PC-9 (cell line): ENCODE measurements around the gene ATP6V1E1. TPM values are rescaled to one million over a fixed set of nuclear protein-coding genes. Genes with fewer than 3 reads are reported as not detected.

Experiments used
- BruUV-seq: library from RNA; stranded (reverse); fragments of 400-500 nt; replicated peaks from 2 replicates; lab custom pipeline; 2021; lab: Mats Ljungman, UMichigan
- CTCF ChIA-PET: fragments of 300-600 bp; sonication (Branson Sonifier 250); formaldehyde crosslinking; loops from one replicate; lab custom pipeline; 2022; ENCODE audit warnings: antibody characterized with exemption; lab: Charles Lee
- POLR2A ChIA-PET: fragments of 300-600 bp; sonication (Branson Sonifier 250); formaldehyde crosslinking; loops from one replicate; lab custom pipeline; 2022; ENCODE audit warnings: antibody characterized with exemption; ENCODE audit not compliant: unreplicated experiment; lab: Charles Lee
- DNase-seq, 2 experiments: peaks; one replicate each; pipeline versions ENCODE4 v3.0.0 to v3.0.0-alpha.2; 2015 to 2022; ENCODE audit warnings: mixed read lengths in 1 of 2
- H2AFZ ChIP-seq: fragments of 200-600 bp; sonication (generic); 2 replicates; pipeline ENCODE4 v1.8.1; 2017; ENCODE audit warnings: antibody characterized with exemption
- H3F3A ChIP-seq: fragments of 200-600 bp; sonication (generic); 2 replicates; pipeline ENCODE4 v1.8.1; 2017; ENCODE audit warnings: antibody characterized with exemption, mild to moderate bottlenecking, low read depth; ENCODE audit not compliant: insufficient read depth
- H3K27ac ChIP-seq: fragments of 200-600 bp; sonication (generic); 2 replicates; pipeline ENCODE4 v1.6.1; 2016; ENCODE audit warnings: mixed run types
- H3K27me3 ChIP-seq: fragments of 200-600 bp; sonication (generic); 2 replicates; pipeline ENCODE4 v1.6.1; 2016; ENCODE audit warnings: low read depth, mixed run types; ENCODE audit not compliant: insufficient read depth
- H3K36me3 ChIP-seq: fragments of 200-600 bp; sonication (generic); 2 replicates; pipeline ENCODE4 v1.6.1; 2016; ENCODE audit warnings: low read depth, mixed run types
- H3K4me1 ChIP-seq: fragments of 200-600 bp; sonication (generic); replicated peaks from 2 replicates; pipeline ENCODE4 v1.6.1; 2016; ENCODE audit warnings: mixed run types; ENCODE audit not compliant: insufficient read depth
- H3K4me2 ChIP-seq: fragments of 200-600 bp; sonication (generic); 2 replicates; pipeline ENCODE4 v1.6.1; 2017; ENCODE audit warnings: mixed run types
- H3K4me3 ChIP-seq: fragments of 200-600 bp; sonication (generic); 2 replicates; pipeline ENCODE4 v1.6.1; 2016; ENCODE audit warnings: mixed run types
- H3K79me2 ChIP-seq: fragments of 200-600 bp; sonication (generic); 2 replicates; pipeline ENCODE4 v1.6.1; 2017; ENCODE audit warnings: low read depth, mixed run types
- H3K9me2 ChIP-seq: fragments of 200-600 bp; sonication (generic); 2 replicates; pipeline ENCODE4 v1.8.1; 2017; ENCODE audit warnings: mild to moderate bottlenecking; ENCODE audit not compliant: insufficient read depth
- H3K9me3 ChIP-seq: fragments of 200-600 bp; sonication (generic); 2 replicates; pipeline ENCODE4 v1.8.1; 2016; ENCODE audit warnings: low read depth; ENCODE audit not compliant: insufficient read depth
- H4K20me1 ChIP-seq: fragments of 200-600 bp; sonication (generic); 2 replicates; pipeline ENCODE4 v1.8.1; 2017; ENCODE audit not compliant: insufficient read depth
- CTCF ChIP-seq: fragments of 200-600 bp; sonication (generic); conservative IDR thresholded peaks from 2 replicates; pipeline ENCODE4 v1.6.1; 2017; ENCODE audit warnings: mixed run types, antibody characterized with exemption, mild to moderate bottlenecking, moderate library complexity
- EZH2 ChIP-seq: fragments of 200-600 bp; sonication (generic); IDR thresholded peaks from 2 replicates; pipeline ENCODE4 v1.8.0; 2017; ENCODE audit warnings: antibody characterized with exemption, low read depth
- intact Hi-C: fragments of 100-400 bp; cut with micrococcal nuclease; formaldehyde crosslinking; loops from one replicate; pipeline ENCODE4 v1.10.0; 2022; ENCODE audit not compliant: unreplicated experiment
- total RNA-seq: library from RNA; stranded (reverse); gene quantifications from 2 replicates; pipeline ENCODE4 v1.2.3, GENCODE V29; 2021

ATP6V1E1 gene
- total RNA-seq, 1 experiment from 2014 or later: 58.0 TPM

- no peaks in the 10 kb centered on the region for H3K9me3 ChIP-seq
- no peak for DNase-seq
- no peak overlapping the region for H2AFZ ChIP-seq
- no peaks in the 10 kb centered on the region for H3K36me3 ChIP-seq
- TF ChIP-seq CTCF: no peak
- H3K27me3 ChIP-seq: no peaks in the 10 kb centered on the region
- peaks cover 11% of the 10 kb centered on the region for H3K79me2 ChIP-seq
- H4K20me1 ChIP-seq: no peaks in the 10 kb centered on the region
- BruUV-seq: no TSS peak
- H3K9me2 ChIP-seq: no peaks in the 10 kb centered on the region
- H3K4me1 ChIP-seq: peaks cover 42% of the 10 kb centered on the region
- H3K4me3 ChIP-seq: no peak overlapping the region
- POLR2A ChIA-PET: no interaction called here
- H3K27ac ChIP-seq: peak overlapping the region; percentile 98
- intact Hi-C loops: no loop called here
- no peak overlapping the region for H3K4me2 ChIP-seq
- peaks cover 47% of the 10 kb centered on the region for H3F3A ChIP-seq
- CTCF ChIA-PET: interaction anchor here (0.6 kb wide), 1 partner anchor 63 kb away, joined by 3 read pairs; no protein-coding TSS in a partner anchor
These were observed 6.1 kb upstream of the ATP6V1E1 start for GRCh38 chr22:17634696-17635095.

- CTCF ChIA-PET: no interaction called here
- TF ChIP-seq EZH2 (no peak), CTCF (no peak)
- no TSS peak for BruUV-seq
These were observed 5.4 kb upstream of the ATP6V1E1 start for GRCh38 chr22:17633998-17634323.

GRCh38 chr22:17633217-17633997, 4.9 kb upstream of the ATP6V1E1 start:
- H3K27ac ChIP-seq: peak overlapping the region; percentile 98
- no peaks in the 10 kb centered on the region for H3K36me3 ChIP-seq
- H3K4me1 ChIP-seq: peaks cover 47% of the 10 kb centered on the region
- peak overlapping the region; percentile 44; the same call in 1 of the 2 replicates for H3K4me3 ChIP-seq
- TF ChIP-seq CTCF (no peak), EZH2 (no peak)
- H2AFZ ChIP-seq: peak overlapping the region; percentile 50; the same call in 1 of the 2 replicates
- intact Hi-C loops: loop anchor here (1.0 kb wide), 1 partner anchor 57 kb away; no protein-coding TSS in a partner anchor
- ChIA-PET CTCF (no interaction called here), POLR2A (no interaction called here)
- no peaks in the 10 kb centered on the region for H3K27me3 ChIP-seq
- peaks cover 46% of the 10 kb centered on the region for H3F3A ChIP-seq
- BruUV-seq: no TSS peak
- H3K4me2 ChIP-seq: peak overlapping the region; percentile 66
- no peaks in the 10 kb centered on the region for H4K20me1 ChIP-seq
- H3K79me2 ChIP-seq: peaks cover 1% of the 10 kb centered on the region
- no peaks in the 10 kb centered on the region for H3K9me2 ChIP-seq
- H3K9me3 ChIP-seq: no peaks in the 10 kb centered on the region
- DNase-seq: peak; percentile 56 to 93

More at GRCh38 chr22:17633998-17634323, 5.4 kb upstream of the ATP6V1E1 start:
- H3K27me3 ChIP-seq: no peaks in the 10 kb centered on the region
- no peaks in the 10 kb centered on the region for H3K9me2 ChIP-seq
- peaks cover 47% of the 10 kb centered on the region for H3K4me1 ChIP-seq
- peak overlapping the region; percentile 98 for H3K27ac ChIP-seq
- peak overlapping the region; percentile 44; the same call in 1 of the 2 replicates for H3K4me3 ChIP-seq
- H2AFZ ChIP-seq: peak overlapping the region; percentile 50; the same call in 1 of the 2 replicates
- H4K20me1 ChIP-seq: no peaks in the 10 kb centered on the region
- no peak for DNase-seq
- peaks cover 45% of the 10 kb centered on the region for H3F3A ChIP-seq
- intact Hi-C loops: loop anchor here (1.0 kb wide), 1 partner anchor 58 kb away; no protein-coding TSS in a partner anchor
- H3K9me3 ChIP-seq: no peaks in the 10 kb centered on the region
- H3K4me2 ChIP-seq: peak overlapping the region; percentile 66
- POLR2A ChIA-PET: no interaction called here
- peaks cover 4% of the 10 kb centered on the region; the same call in 1 of the 2 replicates for H3K79me2 ChIP-seq
- H3K36me3 ChIP-seq: no peaks in the 10 kb centered on the region
